A549 (cell line): ENCODE measurements around the gene ASCC2. TPM values are rescaled to one million over a fixed set of nuclear protein-coding genes. Genes with fewer than 3 reads are reported as not detected.

Experiments used
- ATAC-seq, 2 experiments: fragments of 200-7000 bp in 1 of 2; fragments of >200 bp in 1 of 2; cut with Nextera tagmentation in 1 of 2; cut with Tn5 transposase in 1 of 2; 3 replicates each; pipeline versions ENCODE4 v1.8.0 to v1.9.1; 2018 to 2020; ENCODE audit warnings: mild to moderate bottlenecking in 1 of 2, moderate library complexity in 1 of 2
- CTCF ChIA-PET: fragments of 300-600 bp; sonication (Branson Sonifier 250); formaldehyde crosslinking; extraction: SDS; loops from one replicate; lab custom pipeline; 2021; ENCODE audit warnings: antibody characterized with exemption, inconsistent platforms; lab: Yijun Ruan, JAX
- POLR2A ChIA-PET: fragments of 350-600 bp; formaldehyde crosslinking; extraction: SDS; loops from one replicate; lab custom pipeline; 2021; ENCODE audit warnings: antibody characterized with exemption, inconsistent platforms; lab: Yijun Ruan, JAX
- DNase-seq, 2 experiments: peaks; one replicate each; pipeline versions ENCODE4 v3.0.0 to v3.0.0-alpha.2; 2011 to 2016; ENCODE audit warnings: low read depth in 1 of 2, low spot score in 1 of 2
- FAIRE-seq: peaks from 2 replicates; lab custom pipeline; 2011; peaks lifted over from hg19 to GRCh38; lab: Jason Lieb, UNC
- H3K27ac ChIP-seq, 2 experiments: fragments of >200 bp; sonication (Bioruptor Twin); formaldehyde crosslinking; 3 replicates each; pipeline ENCODE4 v1.5.1; 2016 to 2017
- H3K4me1 ChIP-seq: fragments of >200 bp; sonication (Bioruptor Twin); formaldehyde crosslinking; 3 replicates; pipeline ENCODE4 v1.6.1; 2016
- H3K4me2 ChIP-seq: fragments of >200 bp; sonication (Bioruptor Twin); formaldehyde crosslinking; 3 replicates; pipeline ENCODE4 v1.6.1; 2016
- H3K4me3 ChIP-seq: fragments of >200 bp; sonication (Bioruptor Twin); formaldehyde crosslinking; 3 replicates; pipeline ENCODE4 v1.5.1; 2016
- H3K9me3 ChIP-seq: fragments of >200 bp; sonication (Bioruptor Twin); formaldehyde crosslinking; 3 replicates; pipeline ENCODE4 v1.6.1; 2016
- BHLHE40 ChIP-seq: IDR thresholded peaks from 2 replicates; pipeline ENCODE4 v1.6.1; 2012; ENCODE audit warnings: low read depth, low read length, inconsistent platforms
- CEBPB ChIP-seq, 2 experiments: fragments of >200 bp in 1 of 2; sonication (Bioruptor Twin) in 1 of 2; formaldehyde crosslinking in 1 of 2; IDR thresholded peaks; 2 replicates each; pipeline ENCODE4 v1.6.1; 2012 to 2016
- CHD2 ChIP-seq: fragments of 150-350 bp; IDR thresholded peaks from 2 replicates; pipeline ENCODE4 v1.6.1; 2014; ENCODE audit warnings: low read length; ENCODE audit not compliant: partially characterized antibody
- ESRRA ChIP-seq: fragments of 150-350 bp; IDR thresholded peaks from 2 replicates; pipeline ENCODE4 v1.6.1; 2014; ENCODE audit warnings: mild to moderate bottlenecking, low read length, borderline replicate concordance
- FOSL2 ChIP-seq, 2 experiments: fragments of 450-650 bp in 1 of 2; fragments of >200 bp in 1 of 2; sonication (Bioruptor Twin) in 1 of 2; formaldehyde crosslinking; IDR thresholded peaks; 2 replicates each; pipeline versions ENCODE4 v1.5.0 to v1.6.1; 2016 to 2020; ENCODE audit warnings: mild to moderate bottlenecking in 1 of 2, moderate library complexity in 1 of 2
- HDAC2 ChIP-seq: fragments of 200-600 bp; sonication (generic); IDR thresholded peaks from 2 replicates; pipeline ENCODE4 v1.6.1; 2016
- HEYL ChIP-seq: fragments of 250-450 bp; sonication (Bioruptor Pico); IDR thresholded peaks from 2 replicates; pipeline ENCODE4 v1.8.0; 2021; ENCODE audit warnings: mild to moderate bottlenecking, moderate library complexity
- HOXB13 ChIP-seq: fragments of 250-450 bp; sonication (Bioruptor Pico); IDR thresholded peaks from 2 replicates; pipeline ENCODE4 v1.5.0; 2020; ENCODE audit warnings: low read depth, mild to moderate bottlenecking, moderate library complexity
- HOXB5 ChIP-seq: fragments of 250-450 bp; sonication (Bioruptor Pico); IDR thresholded peaks from 2 replicates; pipeline ENCODE4 v1.5.0; 2020; ENCODE audit warnings: mild to moderate bottlenecking, moderate library complexity
- JUN ChIP-seq, 2 experiments: fragments of >200 bp; sonication (Bioruptor Twin); formaldehyde crosslinking; IDR thresholded peaks; 2 replicates in 1 of 2; 3 replicates in 1 of 2; pipeline ENCODE4 v1.6.1; 2016 to 2017
- MAFK ChIP-seq: fragments of 450-650 bp; IDR thresholded peaks from 2 replicates; pipeline ENCODE4 v1.6.1; 2014; ENCODE audit not compliant: partially characterized antibody
- MYC ChIP-seq: IDR thresholded peaks from 2 replicates; pipeline ENCODE4 v1.6.1; 2012; ENCODE audit warnings: mild to moderate bottlenecking, inconsistent platforms, low read length, improper control_type of control experiment, borderline replicate concordance
- NPAS2 ChIP-seq: fragments of 250-450 bp; sonication (Bioruptor Pico); IDR thresholded peaks from 2 replicates; pipeline ENCODE4 v1.8.0; 2022; ENCODE audit warnings: mild to moderate bottlenecking, moderate library complexity, borderline replicate concordance
- PHF8 ChIP-seq: fragments of 200-600 bp; sonication (generic); IDR thresholded peaks from 2 replicates; pipeline ENCODE4 v1.6.1; 2016; ENCODE audit warnings: low read depth, mild to moderate bottlenecking, antibody characterized with exemption, moderate library complexity, borderline replicate concordance
- POLR2A ChIP-seq: IDR thresholded peaks from 2 replicates; pipeline ENCODE4 v1.6.1; 2012; ENCODE audit warnings: mild to moderate bottlenecking, low read length
- POLR2AphosphoS2 ChIP-seq: conservative IDR thresholded peaks from 2 replicates; pipeline ENCODE4 v1.6.1; 2012; ENCODE audit warnings: low read length, improper control_type of control experiment, inconsistent platforms
- RNF2 ChIP-seq: fragments of 200-600 bp; sonication (generic); IDR thresholded peaks from 2 replicates; pipeline ENCODE4 v1.6.1; 2016; ENCODE audit warnings: low read depth, mild to moderate bottlenecking, antibody characterized with exemption, moderate library complexity, borderline replicate concordance
- TP53 ChIP-seq: fragments of 250-450 bp; sonication (Bioruptor Pico); IDR thresholded peaks from 2 replicates; pipeline ENCODE4 v1.5.0; 2021; ENCODE audit warnings: mild to moderate bottlenecking, moderate library complexity
- WGBS: methylation state at CpG from one replicate; pipeline ENCODE4 v1.1.6; 2017; ENCODE audit errors: missing lambda C conversion rate; 5-methylcytosine and 5-hydroxymethylcytosine counted together
- polyA plus RNA-seq, 4 experiments: library from polyadenylated mRNA; depleted of rRNA in 3 of 4; stranded (reverse); fragments of >200 nt; fragmentation: RNase III in 1 of 4; extraction: RNeasy Plus Mini Kit Qiagen cat#74134 plus additional on column Dnase treatment in 1 of 4; gene quantifications; 2 replicates in 3 of 4; 3 replicates in 1 of 4; pipeline ENCODE4 v1.2.3, GENCODE V29; 2011 to 2017
- TF ChIP-seq, protein P1 (sequence below): fragments of >200 bp; sonication (Bioruptor Twin); formaldehyde crosslinking; IDR thresholded peaks from 3 replicates; pipeline ENCODE4 v1.6.1; 2016
- TF ChIP-seq, protein P2 (sequence below): IDR thresholded peaks from 2 replicates; pipeline ENCODE4 v1.6.1; 2012
- TF ChIP-seq, protein P3 (sequence below): fragments of 150-350 bp; IDR thresholded peaks from 2 replicates; pipeline ENCODE4 v1.6.1; 2014; ENCODE audit warnings: low read depth, mild to moderate bottlenecking, low read length
- TF ChIP-seq, protein P4 (sequence below): fragments of 450-650 bp; IDR thresholded peaks from 2 replicates; pipeline ENCODE4 v1.6.1; 2014; ENCODE audit warnings: antibody characterized with exemption

The ASCC2 gene
- polyA plus RNA-seq, 2 of the 4 experiments (the other 2 are of a cell fraction): 27.2 to 31.6 TPM

DNA sequence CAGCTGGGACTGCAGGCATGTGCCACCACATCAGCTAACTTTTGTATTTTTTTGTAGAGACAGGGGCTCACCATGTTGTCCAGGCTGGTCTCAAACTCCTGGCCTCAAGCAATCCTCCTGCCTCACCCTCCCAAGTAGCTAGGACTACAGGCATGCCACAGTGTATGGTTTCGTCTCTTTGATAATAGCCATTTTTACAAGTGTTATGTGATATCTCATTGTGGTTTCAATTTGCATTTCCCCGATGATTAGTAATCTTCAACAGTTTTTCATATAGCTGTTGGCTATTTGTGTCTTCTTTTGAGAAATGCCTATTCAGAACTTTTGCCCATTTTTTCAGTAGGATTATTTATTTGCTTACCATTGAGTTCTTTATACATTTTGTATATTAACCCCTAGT, 35.9 kb upstream of the ASCC2 start (continued):
- TF ChIP-seq NPAS2 (no peak), ESRRA (no peak), MAFK (no peak), PHF8 (no peak), HEYL (CRISPR knock-in tag) (no peak), BHLHE40 (no peak)

DNA sequence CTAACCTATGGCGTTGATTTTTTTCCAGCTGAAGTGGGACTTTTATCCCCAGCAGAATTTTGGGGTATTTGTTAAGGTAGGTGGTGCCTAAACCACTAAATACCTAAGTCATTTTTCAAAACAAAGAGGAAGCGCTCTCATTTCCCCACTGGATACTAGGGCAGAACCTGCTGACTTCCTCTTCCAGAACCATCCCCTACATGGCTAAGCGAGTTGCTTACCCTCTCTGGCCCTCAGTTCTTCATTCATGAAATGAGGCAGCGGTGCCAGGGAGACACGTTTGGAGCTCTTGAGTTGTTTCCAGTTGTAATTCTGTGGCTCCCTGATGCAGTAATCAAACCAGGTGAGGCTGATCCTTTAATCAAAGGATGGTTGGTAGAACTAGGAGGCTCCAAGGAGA, 34.9 kb upstream of the ASCC2 start:
- Histone ChIP-seq H3K9me3 (no peaks in the 10 kb centered on the region), H3K4me3 (no peak overlapping the region), H3K27ac (no peak overlapping the region), H3K4me2 (no peak overlapping the region), H3K4me1 (no peaks in the 10 kb centered on the region)
- ChIA-PET CTCF (interaction anchor here (1.1 kb wide), 1 partner anchor 132 kb away, joined by 3 read pairs; no protein-coding TSS in a partner anchor), POLR2A (no interaction called here)
- ATAC-seq (no peak), FAIRE-seq (no peak), DNase-seq (no peak)
- 77% methylated on average over 5 of the region's 5 CpGs for WGBS
- TF ChIP-seq, protein P1, sequence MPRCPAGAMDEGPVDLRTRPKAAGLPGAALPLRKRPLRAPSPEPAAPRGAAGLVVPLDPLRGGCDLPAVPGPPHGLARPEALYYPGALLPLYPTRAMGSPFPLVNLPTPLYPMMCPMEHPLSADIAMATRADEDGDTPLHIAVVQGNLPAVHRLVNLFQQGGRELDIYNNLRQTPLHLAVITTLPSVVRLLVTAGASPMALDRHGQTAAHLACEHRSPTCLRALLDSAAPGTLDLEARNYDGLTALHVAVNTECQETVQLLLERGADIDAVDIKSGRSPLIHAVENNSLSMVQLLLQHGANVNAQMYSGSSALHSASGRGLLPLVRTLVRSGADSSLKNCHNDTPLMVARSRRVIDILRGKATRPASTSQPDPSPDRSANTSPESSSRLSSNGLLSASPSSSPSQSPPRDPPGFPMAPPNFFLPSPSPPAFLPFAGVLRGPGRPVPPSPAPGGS: no peak
- no peak for TF ChIP-seq TP53 (CRISPR knock-in tag)
- TF ChIP-seq POLR2AphosphoS2: no peak
- TF ChIP-seq RNF2: no peak
- TF ChIP-seq FOSL2 (IDR thresholded peaks at IDR 0.05): no peak
- no peak for TF ChIP-seq FOSL2 (CRISPR knock-in tag; IDR thresholded peaks at IDR 0.05)
- TF ChIP-seq POLR2A: no peak
- TF ChIP-seq HOXB13 (CRISPR knock-in tag): no peak
- TF ChIP-seq MAFK: no peak
- TF ChIP-seq CHD2: no peak
- TF ChIP-seq HDAC2: no peak

DNA sequence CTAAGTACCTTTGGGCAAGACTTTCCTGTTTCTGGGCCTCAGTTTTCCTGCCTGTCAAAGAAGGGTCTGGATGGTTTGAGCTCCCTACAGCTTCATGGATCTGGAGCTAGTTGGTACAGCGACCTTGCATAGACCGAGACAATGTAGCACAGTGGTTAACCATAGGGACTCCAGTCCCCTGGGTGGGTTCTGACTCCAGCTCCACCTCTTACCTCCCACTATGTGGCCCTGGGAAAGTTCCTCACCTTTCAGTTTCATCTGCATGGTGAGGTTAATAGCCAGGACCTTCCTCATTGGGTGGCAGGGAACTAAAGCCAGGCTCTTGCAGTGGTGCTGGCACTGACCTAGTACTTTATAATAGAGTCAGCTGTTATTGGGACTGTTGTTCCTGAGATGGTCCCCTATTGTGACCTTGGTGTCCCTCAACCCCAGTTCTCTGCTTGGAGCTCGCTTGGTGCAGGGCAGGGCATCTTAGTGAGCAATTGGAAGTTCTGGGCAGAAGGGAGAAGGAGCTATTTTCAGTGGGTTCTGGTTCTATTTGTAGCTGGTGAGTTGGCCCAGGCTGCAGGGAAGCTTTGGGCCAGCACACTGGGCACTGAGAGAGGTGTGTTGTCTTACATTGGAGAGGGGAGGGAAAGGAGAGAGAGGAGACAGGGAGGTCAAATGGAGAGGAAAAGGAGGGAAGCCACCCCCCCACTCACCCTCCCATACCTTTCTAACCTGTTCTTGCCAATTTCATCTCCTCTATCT, 34.2 kb upstream of the ASCC2 start:
- no peak overlapping the region for H3K4me3 ChIP-seq
- POLR2A ChIA-PET: no interaction called here
- ATAC-seq (no peak), FAIRE-seq (no peak), DNase-seq (no peak)
- no peaks in the 10 kb centered on the region for H3K9me3 ChIP-seq
- no peak overlapping the region for H3K4me2 ChIP-seq
- no peak overlapping the region for H3K27ac ChIP-seq
- CTCF ChIA-PET: interaction anchor here (0.6 to 1.1 kb wide), 3 partner anchors 56 to 318 kb away, joined by 3 to 5 read pairs (median 3); no protein-coding TSS in a partner anchor
- H3K4me1 ChIP-seq: no peaks in the 10 kb centered on the region
- 73% methylated on average over 3 of the region's 3 CpGs for WGBS
- no peak for TF ChIP-seq HOXB5
- no peak for TF ChIP-seq HOXB13 (CRISPR knock-in tag)
- TF ChIP-seq PHF8: no peak
- TF ChIP-seq JUN (IDR thresholded peaks at IDR 0.05): no peak
- no peak for TF ChIP-seq MYC
- no peak for TF ChIP-seq MAFK
- TF ChIP-seq, protein P2, sequence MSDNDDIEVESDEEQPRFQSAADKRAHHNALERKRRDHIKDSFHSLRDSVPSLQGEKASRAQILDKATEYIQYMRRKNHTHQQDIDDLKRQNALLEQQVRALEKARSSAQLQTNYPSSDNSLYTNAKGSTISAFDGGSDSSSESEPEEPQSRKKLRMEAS: no peak
- TF ChIP-seq, protein P3, sequence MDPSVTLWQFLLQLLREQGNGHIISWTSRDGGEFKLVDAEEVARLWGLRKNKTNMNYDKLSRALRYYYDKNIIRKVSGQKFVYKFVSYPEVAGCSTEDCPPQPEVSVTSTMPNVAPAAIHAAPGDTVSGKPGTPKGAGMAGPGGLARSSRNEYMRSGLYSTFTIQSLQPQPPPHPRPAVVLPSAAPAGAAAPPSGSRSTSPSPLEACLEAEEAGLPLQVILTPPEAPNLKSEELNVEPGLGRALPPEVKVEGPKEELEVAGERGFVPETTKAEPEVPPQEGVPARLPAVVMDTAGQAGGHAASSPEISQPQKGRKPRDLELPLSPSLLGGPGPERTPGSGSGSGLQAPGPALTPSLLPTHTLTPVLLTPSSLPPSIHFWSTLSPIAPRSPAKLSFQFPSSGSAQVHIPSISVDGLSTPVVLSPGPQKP: no peak
- TF ChIP-seq CEBPB (IDR thresholded peaks at IDR 0.05): no peak
- TF ChIP-seq, protein P4, sequence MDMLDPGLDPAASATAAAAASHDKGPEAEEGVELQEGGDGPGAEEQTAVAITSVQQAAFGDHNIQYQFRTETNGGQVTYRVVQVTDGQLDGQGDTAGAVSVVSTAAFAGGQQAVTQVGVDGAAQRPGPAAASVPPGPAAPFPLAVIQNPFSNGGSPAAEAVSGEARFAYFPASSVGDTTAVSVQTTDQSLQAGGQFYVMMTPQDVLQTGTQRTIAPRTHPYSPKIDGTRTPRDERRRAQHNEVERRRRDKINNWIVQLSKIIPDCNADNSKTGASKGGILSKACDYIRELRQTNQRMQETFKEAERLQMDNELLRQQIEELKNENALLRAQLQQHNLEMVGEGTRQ: no peak
- no peak for TF ChIP-seq POLR2AphosphoS2
